Activated T-helper 17 cell treated with anti-CD3 and anti-CD28 coated beads, Interleukin-2, amount 50 U/mL, for 72 hours (primary cell): ENCODE measurements around the gene DKKL1. TPM values are rescaled to one million over a fixed set of nuclear protein-coding genes. Genes with fewer than 3 reads are reported as not detected.
A peak's percentile ranks its signal among the peaks of the same experiment; 100 is the strongest.

ENCODE experiments used
- ATAC-seq: fragments of 150-1000 bp; cut with Tn5 transposase; replicated peaks from 2 replicates; pipeline ENCODE4 v1.10.0; 2021; ENCODE audit warnings: mild to moderate bottlenecking, moderate library complexity
- H3K27ac Mint-ChIP-seq: one replicate; pipeline ENCODE4 v1.8.0; 2022; ENCODE audit warnings: mixed read lengths
- H3K27me3 Mint-ChIP-seq: one replicate; pipeline ENCODE4 v1.8.0; 2022; ENCODE audit warnings: mixed read lengths
- H3K36me3 Mint-ChIP-seq: one replicate; pipeline ENCODE4 v1.8.0; 2022; ENCODE audit warnings: low read depth, mild to moderate bottlenecking, mixed read lengths
- H3K4me1 Mint-ChIP-seq: one replicate; pipeline ENCODE4 v1.8.0; 2022; ENCODE audit warnings: mixed read lengths
- H3K4me3 Mint-ChIP-seq: one replicate; pipeline ENCODE4 v1.8.0; 2022; ENCODE audit warnings: mild to moderate bottlenecking, mixed read lengths
- H3K9me3 Mint-ChIP-seq: one replicate; pipeline ENCODE4 v1.8.0; 2022; ENCODE audit warnings: mixed read lengths
- total RNA-seq, 2 donors: library from RNA; stranded (reverse); gene quantifications; one replicate each; pipeline ENCODE4 v1.2.3, GENCODE V29; 2022

Gene DKKL1
- total RNA-seq, 2 donors from 2014 or later: not detected

DNA sequence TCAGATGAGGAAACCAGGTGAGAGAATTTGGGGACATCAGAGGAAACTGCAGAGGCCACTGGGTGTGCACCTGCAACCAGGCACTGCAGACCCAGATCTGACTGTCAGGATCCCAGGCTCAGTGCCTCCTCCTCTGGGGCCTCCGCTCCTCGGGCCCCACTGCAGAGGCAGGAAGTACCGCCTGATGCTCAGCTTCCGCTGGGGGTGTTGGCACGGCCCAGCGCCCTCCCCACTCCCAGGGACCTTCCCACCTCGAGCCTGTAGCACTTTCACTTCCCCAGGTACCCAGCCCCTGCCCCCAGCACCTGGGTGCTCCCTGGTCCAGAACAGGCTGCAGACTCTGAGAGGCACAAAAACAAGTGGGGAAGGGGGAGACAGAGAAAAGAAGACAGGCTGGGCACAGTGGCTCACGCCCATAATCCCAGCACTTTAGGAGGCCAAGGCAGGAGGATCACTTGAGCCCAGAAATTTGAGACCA lies 29.8 kb upstream of the DKKL1 start:
- H3K36me3 Mint-ChIP-seq: peaks cover 48% of the 10 kb centered on the region
- peak overlapping the region; percentile 95 for H3K27ac Mint-ChIP-seq
- no peaks in the 10 kb centered on the region for H3K27me3 Mint-ChIP-seq
- peak overlapping the region; percentile 97 for H3K4me3 Mint-ChIP-seq
- peaks cover 5% of the 10 kb centered on the region for H3K9me3 Mint-ChIP-seq
- peaks cover 56% of the 10 kb centered on the region for H3K4me1 Mint-ChIP-seq
- ATAC-seq: peak; percentile 64

DNA sequence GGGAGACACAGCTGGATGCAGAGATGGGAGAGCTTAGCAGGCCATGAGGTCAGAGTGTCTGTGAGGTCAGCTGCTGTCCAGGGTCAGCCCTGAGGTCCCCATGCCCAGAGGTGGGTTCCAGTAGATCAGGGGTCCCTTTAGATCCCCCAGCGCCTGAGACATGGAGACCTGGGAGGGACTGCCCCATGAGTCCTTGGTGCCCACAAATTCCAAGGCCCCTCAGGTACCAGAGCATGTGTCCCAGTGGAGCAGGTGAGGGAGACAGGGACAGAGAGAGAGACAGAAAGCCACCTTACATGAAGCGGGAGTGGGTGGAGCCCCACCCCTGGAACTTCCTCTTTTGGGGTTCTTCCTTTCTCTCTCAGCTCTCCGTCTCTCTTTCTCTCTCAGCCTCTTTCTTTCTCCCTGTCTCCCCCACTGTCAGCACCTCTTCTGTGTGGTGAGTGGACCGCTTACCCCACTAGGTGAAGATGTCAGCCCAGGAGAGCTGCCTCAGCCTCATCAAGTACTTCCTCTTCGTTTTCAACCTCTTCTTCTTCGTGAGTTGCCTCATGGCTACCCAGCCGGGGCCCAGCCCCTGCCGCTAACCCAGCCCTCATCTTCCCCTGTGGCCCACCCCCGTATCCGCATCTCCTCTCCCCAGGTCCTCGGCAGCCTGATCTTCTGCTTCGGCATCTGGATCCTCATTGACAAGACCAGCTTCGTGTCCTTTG lies 28.4 kb upstream of the DKKL1 start, which contains the start of gene CD37:
Gene CD37, plus strand, starts transcription at position 336 of the 713 bp plus-strand sequence. Its CDS starts 135 bp downstream, at position 471.
- peak; percentile 65 for ATAC-seq

DNA sequence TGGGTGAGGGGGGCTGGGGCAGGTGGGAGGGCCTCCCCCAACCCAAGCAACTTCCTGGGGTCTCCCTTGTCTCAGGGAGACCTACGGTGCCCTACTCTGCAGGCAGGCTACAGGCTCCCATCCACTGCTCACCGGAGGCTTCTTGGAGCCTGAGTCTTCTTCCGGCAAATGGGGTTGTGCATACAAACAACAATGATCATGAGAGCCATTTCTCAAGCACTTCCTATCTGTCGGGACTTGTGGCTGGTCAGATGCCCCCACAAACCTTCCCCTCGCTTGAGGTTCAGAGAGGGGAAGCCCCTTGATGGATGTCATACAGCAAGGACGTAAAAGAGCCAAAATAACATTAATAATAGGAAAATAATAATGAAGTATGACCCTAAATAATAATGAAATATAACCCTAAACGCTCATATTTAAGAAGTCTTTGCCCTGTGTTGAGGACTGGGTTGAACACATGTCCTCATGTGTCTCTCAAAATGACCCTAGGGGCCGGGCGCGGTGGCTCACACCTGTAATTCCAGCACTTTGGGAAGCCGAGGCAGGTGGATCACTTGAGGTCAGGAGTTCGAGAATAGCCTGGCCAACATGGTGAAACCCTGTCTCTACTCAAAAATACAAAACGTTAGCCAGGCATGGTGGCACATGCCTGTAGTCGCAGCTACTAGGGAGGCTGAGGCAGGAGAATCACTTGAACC lies 27.7 kb upstream of the DKKL1 start:
- Mint-ChIP-seq H3K9me3 (no peaks in the 10 kb centered on the region), H3K4me1 (peaks cover 47% of the 10 kb centered on the region), H3K27ac (peak overlapping the region; percentile 95), H3K4me3 (peak overlapping the region; percentile 97), H3K36me3 (peaks cover 53% of the 10 kb centered on the region), H3K27me3 (no peaks in the 10 kb centered on the region)
- ATAC-seq: peak; percentile 32

More for the DNA sequence above, 28.4 kb upstream of the DKKL1 start, which contains the start of gene CD37:
- H3K27ac Mint-ChIP-seq: peak within 1 kb of the TSS; percentile 95
- peaks cover 51% of the 10 kb centered on the region for H3K36me3 Mint-ChIP-seq
- peaks cover 51% of the 10 kb centered on the region for H3K4me1 Mint-ChIP-seq
- peaks cover 1% of the 10 kb centered on the region for H3K9me3 Mint-ChIP-seq
- H3K4me3 Mint-ChIP-seq: peak within 1 kb of the TSS; percentile 97
- H3K27me3 Mint-ChIP-seq: no peaks in the 10 kb centered on the region

DNA sequence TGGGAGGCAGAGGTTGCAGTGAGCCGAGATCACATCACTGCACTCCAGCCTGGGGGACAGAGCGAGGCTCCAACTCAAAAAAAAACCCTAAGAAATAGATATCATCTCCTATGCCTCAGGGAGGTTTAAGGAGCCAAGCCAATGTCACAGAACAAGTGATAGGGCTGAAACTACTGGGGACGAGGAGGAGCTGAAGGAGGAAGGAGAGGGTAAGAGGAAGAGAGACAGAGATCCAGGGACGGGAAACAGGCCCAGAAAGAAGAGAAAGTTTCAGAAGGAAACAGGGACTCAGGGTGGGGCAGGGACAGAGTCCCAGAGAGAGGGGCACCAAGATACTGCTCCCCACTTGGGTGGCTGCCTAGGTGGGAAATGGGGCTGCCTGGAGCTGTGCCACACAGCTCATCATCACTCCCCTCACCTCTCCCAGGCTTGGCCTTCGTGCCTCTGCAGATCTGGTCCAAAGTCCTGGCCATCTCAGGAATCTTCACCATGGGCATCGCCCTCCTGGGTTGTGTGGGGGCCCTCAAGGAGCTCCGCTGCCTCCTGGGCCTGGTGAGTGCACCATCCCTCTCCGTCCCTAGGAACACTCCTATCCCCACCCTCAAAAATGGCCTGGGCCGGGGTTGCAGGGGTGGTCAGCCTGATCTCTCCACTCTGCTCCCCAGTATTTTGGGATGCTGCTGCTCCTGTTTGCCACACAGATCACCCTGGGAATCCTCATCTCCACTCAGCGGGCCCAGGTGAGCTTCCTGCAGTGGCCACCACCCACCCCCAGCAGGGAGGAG lies 27.0 kb upstream of the DKKL1 start:
- H3K9me3 Mint-ChIP-seq: no peaks in the 10 kb centered on the region
- no peak for ATAC-seq
- peak overlapping the region; percentile 97 for H3K4me3 Mint-ChIP-seq
- no peaks in the 10 kb centered on the region for H3K27me3 Mint-ChIP-seq
- peaks cover 53% of the 10 kb centered on the region for H3K36me3 Mint-ChIP-seq
- H3K4me1 Mint-ChIP-seq: peaks cover 47% of the 10 kb centered on the region
- H3K27ac Mint-ChIP-seq: peak overlapping the region; percentile 95

DNA sequence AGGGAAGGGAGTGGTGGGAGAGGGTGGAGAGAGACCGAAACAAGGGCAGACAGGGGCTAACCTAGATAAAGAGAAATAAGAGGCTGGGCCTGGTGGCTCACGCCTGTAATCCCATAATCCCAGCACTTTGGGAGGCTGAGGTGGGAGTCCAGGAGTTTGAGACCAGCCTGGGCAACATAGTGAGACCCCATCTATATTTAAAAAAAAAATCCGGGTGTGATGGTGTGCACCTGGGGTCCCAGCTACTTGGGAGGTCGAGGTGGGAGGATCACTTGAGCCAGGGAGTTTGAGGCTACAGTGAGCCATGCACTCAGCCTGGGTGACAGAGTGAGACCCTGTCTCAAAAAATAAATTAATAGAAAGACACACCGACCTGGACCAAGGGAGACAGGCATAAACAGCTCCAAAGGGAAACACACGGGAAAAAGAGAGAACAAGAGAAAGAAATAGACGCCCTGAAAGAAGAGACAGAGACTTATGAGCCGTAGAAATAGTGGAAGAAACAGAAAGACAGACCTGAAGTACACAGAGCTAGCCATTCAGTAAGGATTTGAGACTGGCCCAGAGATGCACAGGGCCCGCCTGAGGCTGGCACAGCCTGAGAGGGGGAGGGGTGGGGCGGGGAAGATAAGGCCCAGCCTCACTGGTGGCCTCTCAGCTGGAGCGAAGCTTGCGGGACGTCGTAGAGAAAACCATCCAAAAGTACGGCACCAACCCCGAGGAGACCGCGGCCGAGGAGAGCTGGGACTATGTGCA lies 26.2 kb upstream of the DKKL1 start:
- Mint-ChIP-seq H3K27me3 (no peaks in the 10 kb centered on the region), H3K36me3 (peaks cover 53% of the 10 kb centered on the region), H3K4me3 (peak overlapping the region; percentile 97), H3K27ac (peak overlapping the region; percentile 95), H3K9me3 (no peaks in the 10 kb centered on the region), H3K4me1 (peaks cover 41% of the 10 kb centered on the region)
- ATAC-seq: no peak

DNA sequence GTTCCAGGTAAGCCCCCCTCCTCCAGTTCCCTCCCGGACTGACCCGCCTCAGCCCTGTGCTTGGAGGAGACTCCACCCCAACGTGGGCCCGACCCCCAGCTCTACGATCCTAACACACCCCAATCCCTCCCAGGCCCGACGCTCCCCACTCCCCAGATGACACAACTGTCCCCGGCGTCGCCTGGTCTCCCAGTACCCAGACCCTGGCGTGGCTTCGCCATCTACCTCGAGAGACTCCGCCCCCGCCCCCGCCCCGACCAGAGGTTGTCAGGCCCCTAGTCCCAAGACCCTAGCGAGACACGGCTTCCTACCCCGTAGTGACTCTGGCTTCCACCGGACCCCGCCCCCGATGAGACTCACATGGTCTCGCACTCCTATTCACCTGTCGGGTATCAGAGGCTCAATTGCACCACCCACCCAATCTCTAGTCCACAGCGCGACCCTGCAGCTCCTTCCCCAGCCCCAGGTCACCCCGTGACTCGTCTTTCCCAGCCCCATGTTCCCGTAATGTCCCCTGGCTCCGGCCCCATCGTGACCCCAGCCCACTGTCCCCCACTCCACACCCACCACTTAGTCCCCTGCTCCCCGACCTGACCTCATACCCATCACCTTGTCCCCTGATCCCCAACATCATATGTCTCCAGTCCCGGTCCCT lies 25.5 kb upstream of the DKKL1 start:
- ATAC-seq: no peak
- Mint-ChIP-seq H3K36me3 (peaks cover 53% of the 10 kb centered on the region), H3K9me3 (no peaks in the 10 kb centered on the region), H3K4me1 (peaks cover 36% of the 10 kb centered on the region), H3K4me3 (no peak overlapping the region), H3K27me3 (no peaks in the 10 kb centered on the region), H3K27ac (no peak overlapping the region)

DNA sequence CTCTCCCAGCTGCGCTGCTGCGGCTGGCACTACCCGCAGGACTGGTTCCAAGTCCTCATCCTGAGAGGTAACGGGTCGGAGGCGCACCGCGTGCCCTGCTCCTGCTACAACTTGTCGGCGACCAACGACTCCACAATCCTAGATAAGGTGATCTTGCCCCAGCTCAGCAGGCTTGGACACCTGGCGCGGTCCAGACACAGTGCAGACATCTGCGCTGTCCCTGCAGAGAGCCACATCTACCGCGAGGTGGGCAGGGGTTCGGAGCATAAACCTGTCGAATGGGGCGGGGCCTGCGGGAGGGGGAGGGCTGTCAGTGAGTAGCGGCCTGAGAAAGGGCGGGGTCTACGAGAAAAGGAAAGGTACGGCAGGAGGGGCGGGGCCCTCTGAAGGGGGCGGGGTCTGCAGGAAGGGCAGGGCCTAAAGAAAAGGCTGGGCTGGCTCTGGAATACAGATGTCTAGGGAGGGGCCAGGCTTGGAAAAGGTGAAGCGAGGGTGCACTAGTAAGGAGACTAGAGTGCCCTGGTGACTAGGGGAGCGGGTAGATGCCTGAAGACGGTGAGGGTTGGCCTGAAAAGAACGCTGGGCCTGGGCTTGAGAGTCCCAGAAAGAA lies 24.9 kb upstream of the DKKL1 start:
- H3K27ac Mint-ChIP-seq: no peak overlapping the region
- ATAC-seq: no peak
- H3K9me3 Mint-ChIP-seq: no peaks in the 10 kb centered on the region
- H3K36me3 Mint-ChIP-seq: peaks cover 53% of the 10 kb centered on the region
- peaks cover 29% of the 10 kb centered on the region for H3K4me1 Mint-ChIP-seq
- no peak overlapping the region for H3K4me3 Mint-ChIP-seq
- no peaks in the 10 kb centered on the region for H3K27me3 Mint-ChIP-seq

DNA sequence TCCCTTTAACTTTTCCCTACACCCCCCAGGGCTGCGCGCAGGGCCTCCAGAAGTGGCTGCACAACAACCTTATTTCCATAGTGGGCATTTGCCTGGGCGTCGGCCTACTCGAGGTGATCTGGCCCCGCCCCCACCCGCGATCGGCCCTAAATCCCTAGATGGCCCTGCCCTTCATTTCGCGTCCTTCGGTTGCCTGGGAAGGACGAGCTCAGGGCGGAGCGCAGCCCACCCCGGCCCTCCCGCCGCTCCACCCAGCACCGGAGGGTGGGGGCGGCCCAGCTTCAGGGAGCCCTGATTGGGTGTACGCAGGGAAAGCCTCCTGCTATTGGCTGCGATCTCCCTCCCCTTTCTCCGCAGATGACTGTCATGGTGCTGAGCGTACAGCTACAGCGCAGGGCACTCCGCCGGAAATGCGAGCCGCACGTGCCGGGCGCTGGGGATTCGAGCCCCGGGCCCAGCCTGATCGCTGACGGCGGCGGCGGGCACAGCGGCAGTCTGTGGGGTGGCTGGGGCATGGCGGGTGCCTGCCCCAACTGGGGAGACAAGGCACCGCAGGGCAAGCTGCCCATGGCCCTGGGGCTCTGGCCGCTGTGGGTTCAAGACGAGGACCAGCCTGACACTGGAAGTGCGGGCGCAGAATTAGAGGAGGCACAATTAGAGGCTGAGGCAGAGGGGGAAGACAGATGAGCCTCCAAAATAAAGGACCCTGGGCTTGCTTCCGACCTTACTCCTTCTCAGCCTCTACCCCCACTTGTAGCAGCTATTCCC lies 24.2 kb upstream of the DKKL1 start:
- Mint-ChIP-seq H3K27ac (no peak overlapping the region), H3K9me3 (no peaks in the 10 kb centered on the region)
- no peak for ATAC-seq

DNA sequence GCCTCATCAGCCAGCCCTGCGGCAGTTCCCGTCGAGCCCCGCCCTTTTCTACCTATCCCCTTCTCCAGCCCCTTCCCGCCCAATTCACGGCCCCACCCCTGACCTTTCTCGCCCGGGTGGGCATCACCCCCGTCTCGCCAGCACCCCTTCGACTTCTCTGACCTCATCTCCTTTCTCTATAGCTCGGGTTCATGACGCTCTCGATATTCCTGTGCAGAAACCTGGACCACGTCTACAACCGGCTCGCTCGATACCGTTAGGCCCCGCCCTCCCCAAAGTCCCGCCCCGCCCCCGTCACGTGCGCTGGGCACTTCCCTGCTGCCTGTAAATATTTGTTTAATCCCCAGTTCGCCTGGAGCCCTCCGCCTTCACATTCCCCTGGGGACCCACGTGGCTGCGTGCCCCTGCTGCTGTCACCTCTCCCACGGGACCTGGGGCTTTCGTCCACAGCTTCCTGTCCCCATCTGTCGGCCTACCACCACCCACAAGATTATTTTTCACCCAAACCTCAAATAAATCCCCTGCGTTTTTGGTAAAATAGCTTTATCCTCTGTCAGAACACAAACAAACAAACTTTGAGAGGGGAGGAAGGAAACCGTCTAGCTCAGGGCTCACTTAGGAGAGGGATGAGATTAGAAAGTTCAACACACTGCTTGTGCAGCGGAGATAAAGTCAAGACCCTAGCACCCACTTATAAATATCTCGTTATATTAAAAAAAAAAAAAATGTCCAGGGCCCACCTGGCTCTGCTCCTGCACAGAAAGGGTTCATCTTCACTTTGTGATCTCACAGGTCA lies 23.4 kb upstream of the DKKL1 start:
- no peak for ATAC-seq
- peaks cover 48% of the 10 kb centered on the region for H3K36me3 Mint-ChIP-seq
- no peak overlapping the region for H3K4me3 Mint-ChIP-seq

More for the DNA sequence above, 24.2 kb upstream of the DKKL1 start:
- peaks cover 53% of the 10 kb centered on the region for H3K36me3 Mint-ChIP-seq
- H3K4me1 Mint-ChIP-seq: peaks cover 23% of the 10 kb centered on the region
- no peaks in the 10 kb centered on the region for H3K27me3 Mint-ChIP-seq
- no peak overlapping the region for H3K4me3 Mint-ChIP-seq

DNA sequence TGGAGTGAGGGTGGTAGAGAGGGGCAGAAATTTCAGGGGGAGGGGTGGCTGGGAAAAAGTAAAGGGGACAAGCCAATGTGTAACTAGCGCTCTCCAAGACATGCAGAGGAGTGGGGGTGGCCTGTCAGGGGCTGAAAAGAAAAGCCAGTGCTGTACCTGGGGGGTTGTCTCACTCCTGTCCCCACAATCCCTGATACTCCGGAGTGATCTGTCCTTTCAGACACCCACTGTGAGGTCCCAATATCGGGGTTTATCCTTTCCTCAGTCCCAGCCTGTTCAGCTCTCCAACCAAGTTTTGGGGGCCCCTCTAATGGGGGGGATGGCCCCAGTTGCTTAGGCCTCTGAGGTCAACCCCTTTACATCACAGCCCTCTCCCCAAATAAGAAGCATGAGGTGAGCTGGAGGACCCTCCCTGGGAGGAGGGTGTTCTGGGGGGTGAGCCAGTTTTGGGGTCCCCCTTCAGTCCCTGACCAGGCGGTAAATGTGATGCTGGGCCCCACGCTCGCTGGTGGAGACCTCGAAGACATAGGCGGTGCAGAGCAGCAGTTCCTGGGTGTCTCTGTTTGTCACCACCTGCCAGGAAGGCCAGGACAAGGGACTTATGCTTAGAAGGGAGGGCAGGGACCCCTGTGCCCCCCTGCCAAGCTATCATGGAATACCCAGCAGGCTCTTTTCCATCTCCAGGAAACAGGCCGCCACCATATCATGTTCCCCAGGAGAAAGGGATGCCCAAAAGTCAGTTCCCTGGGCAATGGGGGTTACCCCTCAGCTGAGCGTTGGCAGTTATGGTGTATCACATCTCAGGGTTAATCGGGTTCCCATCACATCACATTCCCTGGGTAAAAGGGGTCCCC lies 22.6 kb upstream of the DKKL1 start:
- Mint-ChIP-seq H3K27me3 (no peaks in the 10 kb centered on the region), H3K9me3 (no peaks in the 10 kb centered on the region), H3K4me3 (no peak overlapping the region), H3K27ac (no peak overlapping the region), H3K4me1 (peaks cover 22% of the 10 kb centered on the region), H3K36me3 (peaks cover 41% of the 10 kb centered on the region)
- ATAC-seq: no peak

More for the DNA sequence above, 23.4 kb upstream of the DKKL1 start:
- H3K27me3 Mint-ChIP-seq: no peaks in the 10 kb centered on the region
- H3K27ac Mint-ChIP-seq: no peak overlapping the region
- H3K4me1 Mint-ChIP-seq: peaks cover 22% of the 10 kb centered on the region
- no peaks in the 10 kb centered on the region for H3K9me3 Mint-ChIP-seq

DNA sequence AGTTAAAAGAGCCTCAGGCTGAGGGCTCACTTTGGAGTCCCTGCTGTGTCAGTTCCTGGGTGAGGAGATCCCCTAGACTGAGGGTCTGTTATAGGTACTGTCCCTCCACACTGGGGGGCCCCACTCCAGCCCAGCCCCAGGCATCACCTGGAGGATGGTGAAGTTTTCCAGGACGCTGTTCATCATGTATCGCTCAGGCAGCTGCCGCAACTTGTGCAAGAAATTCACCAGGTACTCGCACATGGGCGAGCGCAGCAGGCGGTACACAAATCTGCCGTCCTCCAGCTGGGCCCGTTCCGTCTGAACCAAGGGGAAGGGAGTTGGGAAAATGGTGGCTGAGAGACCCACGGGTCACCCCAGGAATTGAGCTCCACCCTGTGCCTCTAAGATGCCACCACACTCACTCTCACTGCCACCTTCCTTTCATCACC lies 21.4 kb upstream of the DKKL1 start:
- no peak overlapping the region for H3K4me3 Mint-ChIP-seq
- no peak for ATAC-seq
- H3K27me3 Mint-ChIP-seq: no peaks in the 10 kb centered on the region
- H3K36me3 Mint-ChIP-seq: peaks cover 28% of the 10 kb centered on the region
- H3K9me3 Mint-ChIP-seq: no peaks in the 10 kb centered on the region
- H3K27ac Mint-ChIP-seq: peak overlapping the region; percentile 25
- H3K4me1 Mint-ChIP-seq: peaks cover 17% of the 10 kb centered on the region
